LoVo (cell line): Measurements from ENCODE around the gene CAGE1.
"Not testable (repeated sequence)": the region's sequence is repeated elsewhere in the genome, so short reads cannot be mapped to it uniquely, and the experiment has no call there.

Experiments used
- DNase-seq: peaks from one replicate; pipeline ENCODE4 v3.0.0-alpha.2; 2016; ENCODE audit warnings: low spot score

The CAGE1 gene

DNA sequence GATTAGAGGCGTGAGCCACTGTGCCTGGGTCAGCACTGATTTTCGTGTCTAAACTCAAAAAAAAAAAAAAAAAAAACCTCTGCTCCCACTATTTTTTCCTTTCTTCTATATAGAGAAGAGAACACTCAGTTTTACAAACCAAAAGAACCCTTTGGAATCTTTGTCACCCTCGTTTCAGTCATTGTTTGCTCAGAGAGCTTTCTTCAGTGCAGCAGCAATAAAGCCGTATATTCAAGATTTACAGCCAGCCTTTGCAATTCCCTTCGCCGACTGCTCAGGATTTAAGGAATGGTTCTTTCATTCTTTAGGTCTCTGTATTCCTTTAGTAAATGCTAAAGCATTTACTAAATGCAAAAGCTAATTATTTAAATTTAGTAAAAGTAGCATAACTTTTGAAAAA, 20.2 kb upstream of the CAGE1 start:
- DNase-seq: no peak

DNA sequence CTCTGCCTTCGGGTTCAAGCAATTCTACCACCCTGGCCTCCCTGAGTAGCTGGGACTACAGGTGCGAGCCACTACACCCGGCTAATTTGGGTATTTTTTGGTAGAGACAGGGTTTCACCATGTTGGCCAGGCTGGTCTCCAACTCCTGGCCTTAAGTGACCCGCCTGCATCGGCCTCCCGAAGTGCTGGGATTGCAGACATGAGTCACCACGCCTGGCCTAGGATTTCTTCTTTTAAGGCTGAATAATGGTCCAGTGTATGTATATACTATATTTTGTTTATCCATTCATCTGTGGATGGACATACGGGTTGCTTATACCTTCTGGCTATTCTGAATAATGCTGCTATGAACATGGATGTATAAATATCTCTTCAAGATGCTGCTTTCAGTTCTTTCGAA, 17.2 kb upstream of the CAGE1 start:
- no peak for DNase-seq

GRCh38 chr6:7404546-7404945, 15.0 kb upstream of the CAGE1 start:
- DNase-seq: no peak

GRCh38 chr6:7402716-7403115, 13.2 kb upstream of the CAGE1 start:
- DNase-seq: no peak

GRCh38 chr6:7401075-7401474, 11.5 kb upstream of the CAGE1 start:
- no peak for DNase-seq

GRCh38 chr6:7392402-7392801, 2.9 kb upstream of the CAGE1 start:
- DNase-seq: no peak

DNA sequence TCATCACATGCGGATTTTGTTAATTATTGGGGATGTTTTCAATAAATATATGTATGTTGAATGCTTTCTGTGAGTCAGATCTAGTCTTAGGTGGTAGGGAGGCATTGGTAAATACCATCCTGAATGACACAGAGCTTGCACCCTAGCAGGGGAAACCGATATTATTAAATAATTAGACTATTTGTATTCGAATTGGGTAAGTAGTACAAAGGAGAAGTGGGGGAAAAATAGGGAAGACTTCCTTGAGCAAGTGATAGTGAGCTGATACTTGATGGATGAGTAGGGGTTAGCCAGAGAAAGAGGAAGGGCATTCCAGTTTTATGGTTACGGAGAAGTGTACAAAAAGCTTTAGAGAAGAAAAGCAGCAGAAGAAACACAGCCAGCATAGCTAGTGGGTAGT, 1.6 kb upstream of the CAGE1 start:
- DNase-seq: no peak

DNA sequence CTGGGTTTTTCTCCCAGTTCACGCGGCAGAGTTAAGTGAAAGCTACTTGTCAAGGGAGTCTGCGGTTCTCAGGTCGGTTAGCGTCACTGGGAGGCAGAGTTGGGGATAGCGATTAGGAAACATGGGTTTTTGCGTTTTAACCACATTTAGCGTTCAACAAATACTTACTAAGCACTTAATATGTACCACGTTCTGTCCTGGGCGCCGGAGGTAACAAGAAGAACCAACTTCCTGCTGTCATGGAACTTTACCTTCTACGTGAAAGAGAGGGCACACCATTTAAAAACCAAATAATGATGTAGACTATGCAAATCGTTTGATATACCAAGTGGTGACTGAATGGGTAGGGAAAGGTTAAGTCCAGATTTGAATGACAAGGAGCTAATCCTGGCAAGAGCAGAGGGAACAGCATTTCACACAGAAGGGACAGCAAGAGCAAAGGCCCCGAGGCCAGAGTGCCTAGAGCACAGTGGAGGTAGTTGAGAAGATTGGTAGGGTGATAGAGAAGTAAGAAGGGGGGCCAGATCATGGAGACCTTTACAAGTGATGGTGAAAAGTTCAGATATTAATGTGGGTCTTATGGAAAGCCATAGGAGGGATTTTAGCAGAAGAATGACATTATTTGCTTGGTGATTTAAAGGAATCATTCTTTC, 810 bp upstream of the CAGE1 start:
- no peak for DNase-seq

GRCh38 chr6:7389162-7389450, 436 bp downstream of the CAGE1 start:
- DNase-seq: no peak

- DNase-seq: no peak
These were observed 8.4 kb downstream of the CAGE1 start for GRCh38 chr6:7381092-7381491.

- DNase-seq: no peak
These were observed 10.8 kb downstream of the CAGE1 start for GRCh38 chr6:7378740-7379139.

- no peak for DNase-seq
These were observed 11.6 kb downstream of the CAGE1 start for GRCh38 chr6:7377961-7378360.

- no peak for DNase-seq
These were observed 15.8 kb downstream of the CAGE1 start for GRCh38 chr6:7373739-7374138.

DNA sequence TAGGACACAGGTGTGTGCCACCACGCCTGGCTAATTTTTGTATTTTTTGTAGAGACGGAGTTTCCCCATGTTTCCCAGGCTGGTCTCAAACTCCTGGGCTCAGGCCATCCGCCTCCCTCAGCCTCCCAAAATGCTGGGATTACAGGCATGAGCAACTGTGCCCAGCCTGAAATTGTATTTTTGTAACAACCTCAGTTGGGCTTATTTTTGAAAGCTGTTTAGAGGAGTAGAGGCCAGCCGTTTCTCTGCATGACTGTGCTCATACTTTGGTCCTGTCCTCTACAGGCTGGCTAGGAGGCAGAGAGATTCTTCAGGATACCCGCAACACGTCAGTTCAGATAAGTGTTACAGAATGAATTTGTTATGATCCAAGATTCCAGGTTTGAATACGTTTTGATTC, 22.1 kb downstream of the CAGE1 start:
- no peak for DNase-seq

GRCh38 chr6:7351916-7352315, 37.6 kb downstream of the CAGE1 start:
- DNase-seq: not testable (repeated sequence)

DNA sequence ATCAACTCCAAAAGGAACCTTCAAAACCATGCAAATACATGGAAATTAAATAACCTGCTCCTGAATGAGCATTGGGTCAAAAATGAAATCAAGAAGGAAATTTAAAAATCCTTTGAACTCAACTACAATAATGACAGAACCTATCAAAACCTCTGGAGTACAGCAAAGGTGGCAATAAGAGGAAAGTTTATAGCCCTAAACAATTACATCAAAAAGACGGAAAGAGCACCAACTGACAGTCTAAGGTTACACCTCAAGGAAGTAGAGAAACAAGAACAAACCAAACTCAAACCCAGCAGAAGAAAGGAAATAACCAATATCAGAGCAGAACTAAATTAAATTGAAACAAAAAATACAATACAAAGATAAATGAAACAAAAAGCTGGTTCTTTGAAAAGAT, 39.0 kb downstream of the CAGE1 start:
- not testable (repeated sequence) for DNase-seq

DNA sequence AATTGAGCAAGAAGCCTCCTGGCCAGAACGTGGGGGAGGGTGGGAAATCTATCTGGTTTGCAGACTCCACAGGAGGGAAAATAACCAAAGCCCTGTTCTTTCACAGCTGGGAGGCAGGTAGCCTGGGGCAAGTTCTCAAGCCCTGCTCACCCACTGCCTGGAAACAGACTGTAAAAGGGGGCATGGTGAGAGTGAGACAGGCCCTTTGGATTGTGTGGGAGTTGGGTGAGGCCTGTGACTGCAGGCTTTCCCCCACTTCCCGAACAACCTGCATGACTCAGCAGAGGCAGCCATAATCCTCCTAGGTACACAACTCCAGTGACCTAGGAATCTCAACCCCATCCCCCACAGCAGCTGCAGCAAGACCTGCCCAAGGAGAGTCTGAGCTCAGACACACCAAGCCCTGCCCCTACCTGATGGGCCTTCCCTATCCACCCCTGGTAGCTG, 42.0 kb downstream of the CAGE1 start:
- DNase-seq: peak; percentile 80

- not testable (repeated sequence) for DNase-seq
These were observed 44.6 kb downstream of the CAGE1 start for GRCh38 chr6:7344773-7345450.

GRCh38 chr6:7343546-7344475, 45.7 kb downstream of the CAGE1 start:
- no peak for DNase-seq

GRCh38 chr6:7341989-7342742, 47.4 kb downstream of the CAGE1 start:
- peak; percentile 43 for DNase-seq

GRCh38 chr6:7341271-7341670, 48.3 kb downstream of the CAGE1 start:
- DNase-seq: no peak

DNA sequence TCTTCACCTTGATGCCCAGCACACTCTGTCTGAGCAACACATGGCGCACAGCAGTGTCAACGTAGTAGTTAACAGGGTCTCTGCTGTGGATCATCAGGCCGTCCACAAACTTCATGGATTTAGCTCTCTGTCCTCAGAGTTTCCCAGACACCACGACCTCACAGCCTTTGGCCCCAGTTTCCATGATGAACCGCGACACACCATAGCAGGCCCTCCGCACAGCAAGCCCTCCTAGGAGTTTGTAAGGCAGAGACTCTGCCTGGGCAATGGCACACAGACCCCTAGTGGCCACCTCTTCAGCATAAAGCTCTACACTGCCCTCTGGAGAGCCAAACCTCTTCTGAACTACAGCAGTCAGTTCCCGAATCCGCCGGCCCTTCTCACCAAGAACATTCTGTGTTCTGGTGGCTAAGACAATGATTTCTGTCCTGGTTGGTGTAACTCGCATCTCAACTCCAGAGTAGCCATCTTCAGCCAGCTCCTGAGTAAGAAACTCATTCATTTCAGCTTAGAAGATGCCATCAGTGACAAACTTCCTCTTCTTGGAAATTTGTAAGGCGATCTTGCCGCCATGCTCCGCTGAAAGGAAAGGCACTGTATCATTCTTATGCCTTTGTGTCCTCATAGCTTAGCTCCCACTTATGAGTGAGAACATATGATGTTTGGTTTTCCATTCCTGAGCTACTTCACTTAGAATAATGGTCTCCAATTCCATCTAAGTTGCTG, 50.4 kb downstream of the CAGE1 start:
- not testable (repeated sequence) for DNase-seq
